Measurements from ENCODE around the gene HID1. TPM values are rescaled to one million over a fixed set of nuclear protein-coding genes. Genes with fewer than 3 reads are reported as not detected.
A peak's percentile ranks its signal among the peaks of the same experiment; 100 is the strongest.

The HID1 gene
- total RNA-seq, 1 experiment from 2014 or later, result 12.7 TPM

DNA sequence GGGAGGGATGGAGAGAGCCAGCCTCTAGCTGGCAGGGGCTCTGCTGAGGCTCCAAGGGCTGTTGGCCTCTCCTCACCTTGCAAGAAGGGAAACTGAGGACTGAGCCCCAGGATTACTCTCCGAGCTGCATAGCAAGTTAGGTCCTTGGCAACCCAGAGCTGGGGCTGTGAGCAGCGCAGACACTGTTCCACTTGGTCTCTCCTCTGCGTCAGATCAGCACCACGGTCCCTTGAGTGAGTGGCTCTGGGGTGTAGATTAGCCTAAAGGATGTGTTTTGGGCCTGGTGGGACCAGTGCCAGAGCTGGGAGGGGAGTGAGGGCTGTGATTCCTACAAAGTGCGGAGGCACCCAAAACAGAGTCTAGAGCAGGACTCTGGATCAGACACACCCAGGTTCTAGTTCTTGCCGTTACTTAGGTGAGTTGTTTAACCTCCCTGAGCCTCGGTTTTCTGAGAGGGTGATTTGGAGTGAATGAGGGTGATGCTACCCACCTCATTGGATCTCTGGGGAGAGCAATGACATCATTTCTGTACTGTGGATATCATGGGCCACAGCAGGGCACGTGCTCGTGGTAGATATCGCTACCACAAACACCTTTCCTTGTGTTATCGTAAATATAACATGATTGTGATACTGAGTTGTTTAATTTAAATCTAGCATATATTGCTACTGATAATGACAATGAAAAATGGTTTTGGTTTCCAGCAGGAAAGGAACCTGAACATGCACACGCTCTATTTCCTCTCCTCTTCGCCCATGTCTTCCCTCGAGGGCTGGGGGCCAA is 71.0 kb downstream of the HID1 start:
- no peak overlapping the region for H3K14ac ChIP-seq (ENCODE audit: insufficient read depth, low read length)
- no peak overlapping the region for H3K4ac ChIP-seq (ENCODE audit: low read depth, low read length)
- no CpG with 5 or more reads among the region's 14 CpGs for WGBS (ENCODE audit: extremely low coverage, insufficient read length, low lambda C conversion rate)
- H2BK12ac ChIP-seq (ENCODE audit: insufficient read length, low read depth, low read length), result no peak overlapping the region
- peaks cover 3% of the 10 kb centered on the region for H3K4me1 ChIP-seq (ENCODE audit: insufficient read depth, low read length)
- TF ChIP-seq, protein P1, sequence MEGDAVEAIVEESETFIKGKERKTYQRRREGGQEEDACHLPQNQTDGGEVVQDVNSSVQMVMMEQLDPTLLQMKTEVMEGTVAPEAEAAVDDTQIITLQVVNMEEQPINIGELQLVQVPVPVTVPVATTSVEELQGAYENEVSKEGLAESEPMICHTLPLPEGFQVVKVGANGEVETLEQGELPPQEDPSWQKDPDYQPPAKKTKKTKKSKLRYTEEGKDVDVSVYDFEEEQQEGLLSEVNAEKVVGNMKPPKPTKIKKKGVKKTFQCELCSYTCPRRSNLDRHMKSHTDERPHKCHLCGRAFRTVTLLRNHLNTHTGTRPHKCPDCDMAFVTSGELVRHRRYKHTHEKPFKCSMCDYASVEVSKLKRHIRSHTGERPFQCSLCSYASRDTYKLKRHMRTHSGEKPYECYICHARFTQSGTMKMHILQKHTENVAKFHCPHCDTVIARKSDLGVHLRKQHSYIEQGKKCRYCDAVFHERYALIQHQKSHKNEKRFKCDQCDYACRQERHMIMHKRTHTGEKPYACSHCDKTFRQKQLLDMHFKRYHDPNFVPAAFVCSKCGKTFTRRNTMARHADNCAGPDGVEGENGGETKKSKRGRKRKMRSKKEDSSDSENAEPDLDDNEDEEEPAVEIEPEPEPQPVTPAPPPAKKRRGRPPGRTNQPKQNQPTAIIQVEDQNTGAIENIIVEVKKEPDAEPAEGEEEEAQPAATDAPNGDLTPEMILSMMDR (conservative IDR thresholded peaks at IDR 0.05), result no peak
- H2BK5ac ChIP-seq (ENCODE audit: insufficient read length, low read length), result no peak overlapping the region
- peaks cover 0 to 1% of the 10 kb centered on the region in 2 experiments; a peak in 1 of 5 replicates for H3K9me3 Mint-ChIP-seq
- H3K79me2 ChIP-seq (ENCODE audit: insufficient read depth, low read length), result no peaks in the 10 kb centered on the region
- H3K9ac ChIP-seq (ENCODE audit: extremely low read depth, insufficient read length, low read length), result no peak overlapping the region
- peak overlapping the region in 1 of 3 experiments; percentile 90; a peak in 1 of 7 replicates for H3K27ac Mint-ChIP-seq
- H3K9me3 ChIP-seq (ENCODE audit: control insufficient read depth, low read depth, low read length), result no peaks in the 10 kb centered on the region
- no peak overlapping the region for H2BK20ac ChIP-seq (ENCODE audit: low read depth, low read length, poor library complexity, severe bottlenecking)
- H3K27me3 ChIP-seq (ENCODE audit: insufficient read depth, low read length), result no peaks in the 10 kb centered on the region; the same call in 1 of the 2 replicates
- H3T11ph ChIP-seq (ENCODE audit: low read length), result no peak overlapping the region
- H4K20me1 ChIP-seq (ENCODE audit: control insufficient read depth, insufficient read depth, insufficient read length), result no peaks in the 10 kb centered on the region
- H3K4me1 Mint-ChIP-seq, result peaks cover 10 to 21% of the 10 kb centered on the region in 2 experiments
- H2AK5ac ChIP-seq (ENCODE audit: insufficient read length, low read length), result no peak overlapping the region
- no peak overlapping the region for H4K91ac ChIP-seq (ENCODE audit: insufficient read length, low read depth, low read length)
- no peak overlapping the region for H3K56ac ChIP-seq (ENCODE audit: insufficient read length, low read depth, low read length)
- no peaks in the 10 kb centered on the region for H3K23me2 ChIP-seq (ENCODE audit: insufficient read length, low read depth, low read length, poor library complexity, severe bottlenecking)
- H3K23ac ChIP-seq (ENCODE audit: insufficient read length, low read depth, low read length), result no peak overlapping the region
- no peak overlapping the region for H3K27ac ChIP-seq (ENCODE audit: insufficient read length, low read depth, low read length)
- H2BK120ac ChIP-seq (ENCODE audit: low read depth, low read length, poor library complexity, severe bottlenecking), result no peak overlapping the region
- DNase-seq, result no peak
- H3K79me1 ChIP-seq (ENCODE audit: insufficient read depth, low read depth, low read length, poor library complexity, severe bottlenecking), result no peaks in the 10 kb centered on the region
- H2AFZ ChIP-seq (ENCODE audit: low read length), result no peak overlapping the region
- no peak overlapping the region for H3K18ac ChIP-seq (ENCODE audit: insufficient read length, low read depth, low read length)
- H3K36me3 Mint-ChIP-seq (ENCODE audit: insufficient read depth in 1 of 3, low read depth in 3 of 3), result peaks cover 0 to 2% (median 0%) of the 10 kb centered on the region in 3 experiments; a peak in 3 of 7 replicates
- H3K4me3 Mint-ChIP-seq, result no peak overlapping the region; a peak in 1 of 5 replicates
- H2BK15ac ChIP-seq (ENCODE audit: low read depth, low read length), result no peak overlapping the region
- H4K5ac ChIP-seq (ENCODE audit: insufficient read length, low read depth, low read length), result no peak overlapping the region
- H4K8ac ChIP-seq (replicated peaks; ENCODE audit: insufficient read length, low read depth, low read length), result no peak overlapping the region
- H3K4me2 ChIP-seq (ENCODE audit: insufficient read depth, insufficient read length, low read length), result no peak overlapping the region
- H3K27me3 Mint-ChIP-seq (ENCODE audit: low read depth), result peaks cover 56% of the 10 kb centered on the region

Other genes with a start within 250 kb of the HID1 start
- 2.5 and 3.6 TPM in 2 replicates for gene RAB37, start 235.5 kb downstream of the HID1 start, total RNA-seq (2021)
- 74.4 and 78.7 TPM in 2 replicates for gene NHERF1, start 224.1 kb downstream of the HID1 start, total RNA-seq (2021)
- gene NAT9, start 196.4 kb downstream of the HID1 start, total RNA-seq (2021), result 53.5 and 63.5 TPM in 2 replicates
- gene GRIN2C, start 112.9 kb downstream of the HID1 start, total RNA-seq (2021), result 0.13 and 0.44 TPM in 2 replicates
- gene FDXR, start 99.8 kb downstream of the HID1 start, total RNA-seq (2021), result 39.7 and 43.2 TPM in 2 replicates
- 0.94 and 1.2 TPM in 2 replicates for gene FADS6, start 79.1 kb downstream of the HID1 start, total RNA-seq (2021)
- 2.5 and 2.7 TPM in 2 replicates for gene USH1G, start 49.5 kb downstream of the HID1 start, total RNA-seq (2021)
- gene OTOP2, start 48.5 kb downstream of the HID1 start, total RNA-seq (2021), result 0.11 TPM in 1 of 2 replicates, not detected in the other
- gene OTOP3, start 36.9 kb downstream of the HID1 start, total RNA-seq (2021), result not detected in 2 replicates
- 23.3 and 24.0 TPM in 2 replicates for gene CDR2L, start 14.9 kb upstream of the HID1 start, total RNA-seq (2021)
- 41.0 and 43.2 TPM in 2 replicates for gene MRPL58, start 39.9 kb upstream of the HID1 start, total RNA-seq (2021)
- gene ATP5PD, start 74.2 kb upstream of the HID1 start, total RNA-seq (2021), result 344 TPM in 2 replicates
- gene KCTD2, start 74.5 kb upstream of the HID1 start, total RNA-seq (2021), result 40.1 and 41.6 TPM in 2 replicates
- gene SLC16A5, start 115.2 kb upstream of the HID1 start, total RNA-seq (2021), result 17.0 and 17.1 TPM in 2 replicates
- 22.4 and 22.8 TPM in 2 replicates for gene ARMC7, start 137.2 kb upstream of the HID1 start, total RNA-seq (2021)
- gene NT5C, start 159.0 kb upstream of the HID1 start, total RNA-seq (2021), result 76.2 and 77.7 TPM in 2 replicates
- 265 and 275 TPM in 2 replicates for gene JPT1, start 181.8 kb upstream of the HID1 start, total RNA-seq (2021)
- gene SUMO2, start 210.2 kb upstream of the HID1 start, total RNA-seq (2021), result 813 and 824 TPM in 2 replicates
- 136 and 145 TPM in 2 replicates for gene NUP85, start 232.9 kb upstream of the HID1 start, total RNA-seq (2021)

All from H9 (cell line).